LoVo (cell line): ENCODE results near the gene CALD1.

Experiments
- DNase-seq: peaks from one replicate; pipeline ENCODE4 v3.0.0-alpha.2; 2016; ENCODE audit warnings: low spot score

Gene CALD1

DNA sequence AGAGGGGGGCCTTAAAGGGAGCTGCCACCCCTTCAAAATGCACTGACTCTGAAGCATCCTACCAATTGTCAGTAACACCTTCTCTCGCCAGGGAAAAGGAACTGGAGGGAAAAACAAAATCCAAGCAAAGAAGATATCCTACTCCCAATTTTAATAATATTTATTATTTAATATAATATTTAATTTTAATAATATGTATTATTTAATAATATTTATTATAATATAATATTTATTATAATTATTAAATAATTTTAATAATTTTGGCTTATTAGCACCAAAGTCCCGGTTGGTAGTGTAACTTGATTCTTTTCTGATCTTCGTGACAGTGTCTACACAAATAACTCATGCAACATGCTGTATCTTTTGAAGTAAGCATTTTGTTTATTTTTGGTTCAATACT, 148.3 kb downstream of the CALD1 start:
- DNase-seq: no peak

DNA sequence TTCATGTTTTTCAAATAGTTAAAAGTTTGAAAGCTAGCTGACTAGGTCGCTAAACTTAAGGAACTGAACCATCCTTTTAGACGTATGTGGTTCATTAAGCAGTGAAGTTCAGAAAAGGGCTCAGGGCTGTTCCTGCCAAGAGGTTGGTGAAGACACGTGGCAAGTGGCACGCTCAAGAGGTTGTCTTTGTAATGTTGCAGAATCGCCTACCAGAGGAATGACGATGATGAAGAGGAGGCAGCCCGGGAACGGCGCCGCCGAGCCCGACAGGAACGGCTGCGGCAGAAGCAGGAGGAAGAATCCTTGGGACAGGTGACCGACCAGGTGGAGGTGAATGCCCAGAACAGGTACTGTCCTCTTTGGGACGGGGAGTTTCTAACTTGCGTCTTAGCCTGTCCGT, 149.1 kb downstream of the CALD1 start:
- no peak for DNase-seq

GRCh38 chr7:134931487-134931886, 152.1 kb downstream of the CALD1 start:
- DNase-seq: no peak

- no peak for DNase-seq
These were observed 153.4 kb downstream of the CALD1 start for GRCh38 chr7:134932707-134933370.

GRCh38 chr7:134933460-134934068, 154.1 kb downstream of the CALD1 start:
- DNase-seq: no peak

DNA sequence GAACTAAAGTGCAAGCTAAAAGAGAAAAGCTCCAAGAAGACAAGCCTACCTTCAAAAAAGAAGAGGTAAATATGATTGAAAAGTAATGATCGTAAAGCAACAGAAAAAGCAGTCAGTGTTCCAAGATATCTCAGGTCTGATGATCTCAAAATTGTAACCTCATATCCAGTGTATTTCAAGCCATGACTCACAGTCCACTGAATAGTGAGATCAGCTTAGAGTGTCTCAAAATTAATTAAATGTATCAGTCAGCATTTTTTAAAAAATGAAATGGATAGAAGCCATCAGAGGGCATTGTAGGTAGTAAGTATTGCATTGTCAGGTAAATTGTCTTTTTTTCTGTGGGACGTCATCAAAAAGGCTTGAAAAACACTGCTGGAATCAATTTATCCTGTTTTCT, 156.3 kb downstream of the CALD1 start:
- DNase-seq: no peak

DNA sequence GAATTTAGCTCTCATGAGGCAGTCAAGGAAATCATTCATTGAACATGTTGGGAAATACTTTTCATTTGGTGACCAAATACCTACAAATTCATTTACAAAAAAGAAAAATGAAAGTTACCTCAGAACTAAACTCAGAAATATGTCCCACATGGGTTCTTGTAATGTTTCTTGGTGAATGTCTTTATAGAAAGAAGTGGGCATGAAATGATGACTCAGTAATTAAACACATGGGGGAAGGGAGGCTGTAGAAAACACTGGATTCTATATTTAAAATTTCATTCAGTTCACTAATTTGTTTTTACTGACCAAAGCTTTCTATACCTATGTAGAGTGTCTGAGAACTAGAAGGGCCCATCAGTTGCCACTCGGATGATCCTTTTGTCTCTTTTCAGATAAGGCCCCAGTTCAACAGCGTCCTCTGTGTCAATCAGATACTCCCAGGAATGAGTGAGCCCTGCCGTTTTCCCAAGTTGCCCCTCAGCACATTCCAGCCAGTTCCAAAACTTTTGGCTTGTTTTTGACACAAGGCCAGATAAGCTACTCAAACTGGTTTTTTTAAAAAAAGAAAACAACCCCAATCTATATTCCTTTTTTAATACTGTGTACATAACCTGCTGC, 157.6 kb downstream of the CALD1 start:
- DNase-seq: no peak

GRCh38 chr7:134938141-134938540, 158.7 kb downstream of the CALD1 start:
- DNase-seq: no peak

GRCh38 chr7:134939136-134939535, 159.7 kb downstream of the CALD1 start:
- no peak for DNase-seq

DNA sequence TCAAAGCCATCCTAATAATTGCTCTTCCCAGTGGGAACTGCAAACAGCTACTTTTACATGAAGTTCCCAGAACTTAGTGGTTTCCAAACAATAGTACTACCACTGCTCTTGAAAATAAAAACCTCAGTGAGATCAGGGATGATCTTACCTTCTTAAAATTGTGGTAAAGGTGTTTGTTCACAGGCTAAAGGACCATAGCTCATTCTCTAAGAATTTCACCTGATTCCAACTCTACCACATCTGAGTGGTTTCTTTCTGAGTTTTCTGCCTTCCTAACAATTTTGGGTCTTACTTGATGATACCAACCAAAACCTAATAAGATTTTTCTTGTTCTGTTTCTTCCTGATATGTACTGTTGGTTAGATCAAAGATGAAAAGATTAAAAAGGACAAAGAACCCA, 161.3 kb downstream of the CALD1 start:
- DNase-seq: no peak

- no peak for DNase-seq
These were observed 161.9 kb downstream of the CALD1 start for GRCh38 chr7:134941185-134941900.

- no peak for DNase-seq
These were observed 162.5 kb downstream of the CALD1 start for GRCh38 chr7:134941952-134942351.

GRCh38 chr7:134942690-134943466, 163.4 kb downstream of the CALD1 start:
- no peak for DNase-seq

- DNase-seq: peak; percentile 45
These were observed 164.5 kb downstream of the CALD1 start for GRCh38 chr7:134943785-134944400.

DNA sequence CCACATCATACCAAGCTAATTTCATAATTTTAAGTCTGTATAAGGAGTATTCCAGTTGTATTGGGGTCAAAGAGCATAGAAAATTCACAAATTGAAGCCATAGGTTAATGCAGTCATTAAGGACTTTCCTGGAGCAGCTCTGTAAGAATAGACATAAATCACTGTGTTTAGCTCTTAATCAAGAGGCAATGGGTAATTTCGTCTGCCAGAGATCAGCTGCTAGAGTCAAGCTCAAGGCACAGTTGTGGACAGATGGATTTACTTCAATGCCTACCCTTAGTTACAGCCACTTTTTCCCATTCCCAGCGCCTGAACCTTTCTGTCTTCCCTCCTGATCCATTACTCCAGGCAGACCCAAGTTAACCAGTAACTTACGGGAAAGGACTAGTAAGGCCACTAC, 166.3 kb downstream of the CALD1 start:
- no peak for DNase-seq

DNA sequence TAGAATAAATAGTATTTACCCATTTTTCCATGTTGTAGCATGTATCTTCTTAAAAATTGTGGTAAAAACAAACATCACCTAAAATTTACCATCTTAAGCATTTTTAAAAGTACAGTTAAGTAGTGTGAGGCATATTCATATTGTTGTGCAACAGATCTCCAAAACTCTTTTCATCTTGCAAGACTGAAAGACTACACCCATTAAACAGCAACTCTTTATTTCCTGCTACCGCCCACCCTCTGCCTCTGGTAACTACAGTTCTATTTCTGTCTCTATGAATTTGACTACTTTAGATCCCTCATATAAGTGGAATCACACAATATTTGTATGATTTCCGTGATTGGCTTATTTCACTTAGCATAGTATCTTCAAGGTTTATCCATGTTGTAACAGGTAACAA, 166.8 kb downstream of the CALD1 start:
- no peak for DNase-seq

DNA sequence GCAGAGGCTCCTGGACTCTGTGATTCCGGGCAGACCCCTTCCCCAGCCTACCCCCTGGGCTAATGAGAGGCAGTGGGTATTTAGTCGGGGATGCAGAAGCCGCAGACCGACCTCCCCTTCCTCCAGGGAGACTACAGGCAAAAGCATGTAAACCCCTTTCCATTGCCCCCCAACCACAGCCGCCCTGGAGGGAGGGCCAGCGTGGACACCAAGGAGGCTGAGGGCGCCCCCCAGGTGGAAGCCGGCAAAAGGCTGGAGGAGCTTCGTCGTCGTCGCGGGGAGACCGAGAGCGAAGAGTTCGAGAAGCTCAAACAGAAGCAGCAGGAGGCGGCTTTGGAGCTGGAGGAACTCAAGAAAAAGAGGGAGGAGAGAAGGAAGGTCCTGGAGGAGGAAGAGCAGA, 167.9 kb downstream of the CALD1 start:
- no peak for DNase-seq

GRCh38 chr7:134947831-134948230, 168.4 kb downstream of the CALD1 start:
- no peak for DNase-seq

DNA sequence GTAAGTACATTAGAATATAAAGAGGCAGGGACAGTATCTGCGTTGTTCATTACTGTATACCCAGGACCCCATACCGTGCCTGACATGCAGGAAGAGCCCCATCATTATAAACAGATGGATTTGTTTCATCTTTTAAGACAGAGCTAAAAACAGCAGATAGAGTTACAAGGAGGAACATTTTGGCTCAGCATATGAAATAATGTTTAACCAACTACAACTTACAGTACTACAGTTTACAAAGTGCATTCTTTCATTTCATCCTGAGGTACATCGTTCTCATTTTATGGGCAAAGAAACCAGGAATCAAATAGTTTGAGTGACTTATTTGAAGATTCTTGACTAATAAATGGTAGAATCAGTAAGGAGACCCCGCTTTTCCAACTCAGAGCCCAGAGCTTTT, 168.8 kb downstream of the CALD1 start:
- no peak for DNase-seq

GRCh38 chr7:134948736-134949135, 169.3 kb downstream of the CALD1 start:
- no peak for DNase-seq

DNA sequence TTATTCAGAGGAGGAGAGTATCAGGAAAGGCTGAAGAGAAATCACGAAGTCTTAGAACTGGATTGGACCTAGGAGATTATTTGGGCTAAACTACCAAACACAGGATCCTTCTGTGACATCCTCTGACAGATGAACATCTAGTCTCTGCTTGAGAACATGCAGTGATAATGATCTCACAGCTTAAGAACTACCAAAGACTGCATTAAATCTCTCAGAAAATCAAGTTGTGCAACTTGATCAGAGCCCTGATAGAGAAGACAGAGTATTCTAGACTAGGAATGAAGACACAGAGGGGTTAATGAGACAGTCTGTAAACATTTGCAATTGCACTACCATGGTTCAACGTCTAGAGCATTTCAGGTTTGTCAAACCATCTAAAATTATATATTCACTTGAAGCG, 169.7 kb downstream of the CALD1 start:
- no peak for DNase-seq
